Endothelial cell of umbilical vein (primary cell): Measurements from ENCODE around the gene RAB31. TPM values are rescaled to one million over a fixed set of nuclear protein-coding genes. Genes with fewer than 3 reads are reported as not detected.

Experiments
- BruUV-seq: library from RNA; stranded (reverse); fragments of 400-500 nt; replicated peaks from 2 replicates; lab custom pipeline; 2021; lab: Mats Ljungman, UMichigan
- CTCF ChIA-PET: fragments of 300-600, 350-600 bp; sonication (Branson Sonifier 250); formaldehyde crosslinking; loops from one replicate; lab custom pipeline; 2021; ENCODE audit warnings: antibody characterized with exemption, inconsistent platforms; lab: Charles Lee
- POLR2A ChIA-PET: fragments of 300-600, 350-600 bp; sonication (Branson Sonifier 250); formaldehyde crosslinking; loops from one replicate; lab custom pipeline; 2021; ENCODE audit warnings: antibody characterized with exemption, inconsistent platforms; lab: Charles Lee
- DNase-seq: peaks from one replicate; pipeline ENCODE4 v3.0.0-alpha.2; 2011; ENCODE audit warnings: low read depth, low spot score
- FAIRE-seq: peaks from 2 replicates; lab custom pipeline; 2011; peaks lifted over from hg19 to GRCh38; lab: Jason Lieb, UNC
- H2AFZ ChIP-seq: 2 replicates; pipeline ENCODE4 v1.6.0; 2012; ENCODE audit warnings: low read depth, low read length, control low read depth, inconsistent platforms
- H3K27ac ChIP-seq: 2 replicates; pipeline ENCODE4 v1.5.1; 2011; ENCODE audit warnings: low read depth, mild to moderate bottlenecking, control low read depth, low read length, moderate library complexity; ENCODE audit not compliant: insufficient read depth
- H3K27me3 ChIP-seq, 2 experiments: 2 replicates each; pipeline versions ENCODE4 v1.6.0 to v1.6.1; 2011; ENCODE audit warnings: low read length in 2 of 2, mixed read lengths in 1 of 2; ENCODE audit not compliant: control insufficient read depth in 2 of 2, insufficient read depth in 2 of 2
- H3K36me3 ChIP-seq, 2 experiments: 2 replicates in 1 of 2; 3 replicates in 1 of 2; pipeline ENCODE4 v1.5.1; 2011; ENCODE audit warnings: low read length in 2 of 2, mild to moderate bottlenecking in 1 of 2, moderate library complexity in 1 of 2; ENCODE audit not compliant: control insufficient read depth in 2 of 2, insufficient read depth in 2 of 2; ENCODE audit errors: extremely low read depth in 1 of 2
- H3K4me1 ChIP-seq: 3 replicates; pipeline ENCODE4 v1.5.1; 2011; ENCODE audit warnings: mild to moderate bottlenecking, low read length; ENCODE audit not compliant: control insufficient read depth, insufficient read depth; ENCODE audit errors: extremely low read depth
- H3K4me2 ChIP-seq: 2 replicates; pipeline ENCODE4 v1.6.1; 2011; ENCODE audit warnings: low read length, control low read depth, mixed read lengths; ENCODE audit not compliant: insufficient read depth
- H3K4me3 ChIP-seq, 3 experiments: fragments of 200-600 bp in 1 of 3; sonication (generic), shearing (Covaris generic) in 1 of 3; replicated peaks in 1 of 3; 2 replicates each; pipeline ENCODE4 v1.5.1; 2011 to 2016; ENCODE audit warnings: control low read depth in 3 of 3, low read length in 3 of 3, mild to moderate bottlenecking in 2 of 3, inconsistent platforms in 1 of 3, low read depth in 1 of 3, moderate library complexity in 1 of 3; ENCODE audit not compliant: insufficient read depth in 1 of 3
- H3K79me2 ChIP-seq: 2 replicates; pipeline ENCODE4 v1.6.0; 2012; ENCODE audit warnings: low read length, inconsistent platforms; ENCODE audit not compliant: control insufficient read depth, insufficient read depth
- H3K9ac ChIP-seq: replicated peaks from 2 replicates; pipeline ENCODE3; 2011; ENCODE audit warnings: low read length, control low read depth; ENCODE audit not compliant: insufficient read depth; ENCODE audit errors: extremely low read depth
- H3K9me1 ChIP-seq: replicated peaks from 3 replicates; pipeline ENCODE4 v1.6.0; 2011; ENCODE audit warnings: mild to moderate bottlenecking, low read length; ENCODE audit not compliant: control insufficient read depth, insufficient read depth; ENCODE audit errors: extremely low read depth
- H3K9me3 ChIP-seq: replicated peaks from 2 replicates; pipeline ENCODE4 v1.5.1; 2012; ENCODE audit warnings: low read length, inconsistent platforms; ENCODE audit not compliant: control insufficient read depth, insufficient read depth
- H4K20me1 ChIP-seq: replicated peaks from 2 replicates; pipeline ENCODE3; 2011; ENCODE audit warnings: mild to moderate bottlenecking, low read length; ENCODE audit not compliant: control insufficient read depth, insufficient read depth; ENCODE audit errors: extremely low read depth
- CTCF ChIP-seq, 2 donors: IDR thresholded peaks; 1 replicate in 1 of 2; 2 replicates in 1 of 2; pipeline ENCODE4 v1.5.1; 2011; ENCODE audit warnings: low read length in 2 of 2, mild to moderate bottlenecking in 2 of 2, moderate library complexity in 2 of 2, control low read depth in 1 of 2, inconsistent platforms in 1 of 2, low read depth in 1 of 2; ENCODE audit not compliant: insufficient read depth in 1 of 2; ENCODE audit errors: extremely low read depth in 1 of 2
- EZH2 ChIP-seq: IDR thresholded peaks from 2 replicates; pipeline ENCODE4 v1.6.1; 2012; ENCODE audit warnings: borderline replicate concordance, low read depth, mild to moderate bottlenecking, moderate library complexity, low read length, inconsistent platforms; ENCODE audit not compliant: severe bottlenecking
- FOS ChIP-seq: IDR thresholded peaks from 2 replicates; pipeline ENCODE4 v1.6.1; 2011; ENCODE audit warnings: mild to moderate bottlenecking, low read length, moderate library complexity, borderline replicate concordance; ENCODE audit not compliant: insufficient read depth
- GATA2 ChIP-seq: IDR thresholded peaks from 2 replicates; pipeline ENCODE4 v1.7.0; 2011; ENCODE audit warnings: low read depth, mild to moderate bottlenecking, moderate library complexity, mixed read lengths, low read length; ENCODE audit not compliant: insufficient read length, insufficient read depth
- JUN ChIP-seq: IDR thresholded peaks from 2 replicates; pipeline ENCODE4 v1.6.1; 2011; ENCODE audit warnings: borderline replicate concordance, low read depth; ENCODE audit not compliant: insufficient read length, insufficient read depth
- MAX ChIP-seq: IDR thresholded peaks from 2 replicates; pipeline ENCODE4 v1.6.1; 2011; ENCODE audit not compliant: insufficient read depth, insufficient read length
- MYC ChIP-seq: IDR thresholded peaks from one replicate; pipeline ENCODE4 v1.6.1; 2011; ENCODE audit warnings: mild to moderate bottlenecking, low read depth, low read length
- POLR2A ChIP-seq: IDR thresholded peaks from 2 replicates; pipeline ENCODE4 v1.6.1; 2012; ENCODE audit warnings: low read depth, mild to moderate bottlenecking, control low read depth, low read length
- POLR2AphosphoS5 ChIP-seq: IDR thresholded peaks from 2 replicates; pipeline ENCODE4 v1.6.1; 2012; ENCODE audit warnings: low read depth, mild to moderate bottlenecking, control low read depth, low read length, moderate library complexity; ENCODE audit not compliant: insufficient read depth
- dilution Hi-C: fragments of 300-500 bp; cut with MboI; formaldehyde crosslinking; loops from one replicate; pipeline ENCODE4 v1.15.0; 2019; ENCODE audit warnings: low sequenced_read_pairs; ENCODE audit not compliant: extremely low pct_ligation_motif_present
- intact Hi-C: fragments of 100-400 bp; cut with micrococcal nuclease; formaldehyde crosslinking; loops from one replicate; pipeline ENCODE4 v1.10.0; 2022
- polyA plus RNA-seq, 4 experiments: library from polyadenylated mRNA; depleted of rRNA in 3 of 4; stranded (reverse) in 3 of 4; unstranded in 1 of 4; fragments of >200 nt; gene quantifications; 2 replicates each; pipeline versions ENCODE4 v1.2.1 to v1.2.3, GENCODE V29; 2011 to 2012; ENCODE audit warnings: missing spikeins in 1 of 4
- total RNA-seq: library from RNA; stranded (reverse); gene quantifications from 2 replicates; pipeline ENCODE4 v1.2.3, GENCODE V29; 2021

The RAB31 gene
- total and polyA plus RNA-seq, 2 donors (not counting 3 experiments of a cell fraction or from before 2014, with no cell fraction given), result 30.5 TPM

GRCh38 chr18:9860682-9861081 is 152.6 kb downstream of the RAB31 start:
- POLR2A ChIA-PET, result interaction anchor here (0.7 kb wide), 1 partner anchor 87 kb away, joined by 7 read pairs; no protein-coding TSS in a partner anchor
- Histone ChIP-seq H3K4me3 (no peak overlapping the region), H3K4me2 (no peak overlapping the region), H3K9me1 (no peaks in the 10 kb centered on the region), H3K9ac (no peak overlapping the region), H2AFZ (no peak overlapping the region), H3K4me1 (no peaks in the 10 kb centered on the region), H3K9me3 (no peaks in the 10 kb centered on the region), H3K27me3 (no peaks in the 10 kb centered on the region), H3K27ac (no peak overlapping the region), H3K79me2 (no peaks in the 10 kb centered on the region), H4K20me1 (no peaks in the 10 kb centered on the region), H3K36me3 (peaks cover 0 to 2% of the 10 kb centered on the region in 2 experiments)
- FAIRE-seq (no peak), DNase-seq (no peak)
- intact Hi-C loops (no loop called here), dilution Hi-C loops (no loop called here)
- no TSS peak for BruUV-seq
- TF ChIP-seq FOS, result no peak
- no peak for TF ChIP-seq POLR2AphosphoS5
- no peak for TF ChIP-seq POLR2A
- TF ChIP-seq EZH2, result no peak
- no peak for TF ChIP-seq MYC
- no peak for TF ChIP-seq JUN
- no peak for TF ChIP-seq GATA2
- no peak for TF ChIP-seq MAX
- TF ChIP-seq CTCF (IDR thresholded peaks at IDR 0.05; ENCODE audit: extremely low read depth in 1 of 2, insufficient read depth in 1 of 2, low read depth in 1 of 2, low read length in 2 of 2), result no peak
- CTCF ChIA-PET, result interaction anchor here (1.0 to 2.1 kb wide), 2 partner anchors 15 to 176 kb away, joined by 3 to 5 read pairs; no protein-coding TSS in a partner anchor
